Panc1 (cell line): ENCODE data around the gene ADAMTSL2. TPM values are rescaled to one million over a fixed set of nuclear protein-coding genes. Genes with fewer than 3 reads are reported as not detected.

Experiments
- ATAC-seq: fragments of 200-7000 bp; cut with Tn5 transposase; 2 replicates; pipeline ENCODE4 v1.9.1; 2020; ENCODE audit warnings: mild to moderate bottlenecking, moderate library complexity
- BruUV-seq: library from RNA; stranded (reverse); fragments of 400-500 nt; replicated peaks from 2 replicates; lab custom pipeline; 2021; lab: Mats Ljungman, UMichigan
- CTCF ChIA-PET: fragments of 300-600 bp; sonication (Branson Sonifier 250); formaldehyde crosslinking; loops from one replicate; lab custom pipeline; 2022; ENCODE audit warnings: antibody characterized with exemption; lab: Charles Lee
- POLR2A ChIA-PET: fragments of 300-600 bp; sonication (Branson Sonifier 250); formaldehyde crosslinking; loops from one replicate; lab custom pipeline; 2022; ENCODE audit warnings: antibody characterized with exemption; lab: Charles Lee
- DNase-seq: peaks from one replicate; pipeline ENCODE4 v3.0.0-alpha.2; 2010; ENCODE audit warnings: low read depth, low spot score
- H3K27ac ChIP-seq: 2 replicates; pipeline ENCODE4 v1.5.1; 2011; ENCODE audit warnings: mild to moderate bottlenecking, low read length, inconsistent platforms
- H3K27me3 ChIP-seq: fragments of 200-500 bp; sonication (Bioruptor generic); 2 replicates; pipeline ENCODE4 v1.6.0; 2014; ENCODE audit warnings: low read length, inconsistent platforms; ENCODE audit not compliant: control insufficient read depth, insufficient read depth
- H3K36me3 ChIP-seq: fragments of 200-500 bp; sonication (Bioruptor generic); 2 replicates; pipeline ENCODE4 v1.5.1; 2014; ENCODE audit warnings: inconsistent platforms, mild to moderate bottlenecking, low read length, moderate library complexity; ENCODE audit not compliant: control insufficient read depth, insufficient read depth
- H3K4me1 ChIP-seq: 2 replicates; pipeline ENCODE4 v1.5.1; 2011; ENCODE audit warnings: inconsistent platforms, mild to moderate bottlenecking, low read length, moderate library complexity; ENCODE audit not compliant: control insufficient read depth, insufficient read depth
- H3K4me3 ChIP-seq, 2 experiments: 2 replicates each; pipeline ENCODE4 v1.5.1; 2011 to 2012; ENCODE audit warnings: low read depth in 2 of 2, low read length in 2 of 2, mild to moderate bottlenecking in 2 of 2, inconsistent platforms in 1 of 2, moderate library complexity in 1 of 2
- H3K9me3 ChIP-seq: fragments of 200-500 bp; sonication (Bioruptor generic); 2 replicates; pipeline ENCODE4 v1.5.1; 2014; ENCODE audit warnings: low read depth, mild to moderate bottlenecking, inconsistent platforms, low read length, moderate library complexity; ENCODE audit not compliant: control insufficient read depth, insufficient read depth
- POLR2AphosphoS5 ChIP-seq: IDR thresholded peaks from 2 replicates; pipeline ENCODE4 v1.6.1; 2012; ENCODE audit warnings: mild to moderate bottlenecking, low read depth, low read length, moderate library complexity
- SIN3A ChIP-seq: IDR thresholded peaks from 2 replicates; pipeline ENCODE4 v1.6.1; 2012; ENCODE audit warnings: low read depth, mild to moderate bottlenecking, low read length, moderate library complexity, borderline replicate concordance; ENCODE audit not compliant: insufficient read depth
- TCF7L2 ChIP-seq: IDR thresholded peaks from 2 replicates; pipeline ENCODE4 v1.6.1; 2011; ENCODE audit warnings: mild to moderate bottlenecking, low read depth, low read length, inconsistent platforms
- in situ Hi-C: cut with HindIII; loops from 2 replicates; pipeline ENCODE4 v1.10.0; 2016; ENCODE audit warnings: low sequenced_read_pairs, low pct_unique_long_range_greater_than_20kb
- intact Hi-C: fragments of 100-400 bp; cut with micrococcal nuclease; formaldehyde crosslinking; loops from one replicate; pipeline ENCODE4 v1.10.0; 2022; ENCODE audit not compliant: unreplicated experiment
- total RNA-seq: library from RNA; stranded (reverse); gene quantifications from one replicate; pipeline ENCODE4 v1.2.1, GENCODE V29; 2021; ENCODE audit not compliant: unreplicated experiment
- TF ChIP-seq, protein P1 (sequence below): fragments of 450-650 bp; IDR thresholded peaks from 2 replicates; pipeline ENCODE4 v1.5.1; 2017; ENCODE audit warnings: mild to moderate bottlenecking
- TF ChIP-seq, protein P2 (sequence below), 2 experiments: IDR thresholded peaks; 2 replicates each; pipeline ENCODE4 v1.6.1; 2011 to 2012; ENCODE audit warnings: low read depth in 2 of 2, control low read depth in 1 of 2, low read length in 1 of 2, mild to moderate bottlenecking in 1 of 2, moderate library complexity in 1 of 2; ENCODE audit not compliant: insufficient read depth in 1 of 2

Gene ADAMTSL2
- total RNA-seq, 1 experiment from 2014 or later, result 0.10 TPM

DNA sequence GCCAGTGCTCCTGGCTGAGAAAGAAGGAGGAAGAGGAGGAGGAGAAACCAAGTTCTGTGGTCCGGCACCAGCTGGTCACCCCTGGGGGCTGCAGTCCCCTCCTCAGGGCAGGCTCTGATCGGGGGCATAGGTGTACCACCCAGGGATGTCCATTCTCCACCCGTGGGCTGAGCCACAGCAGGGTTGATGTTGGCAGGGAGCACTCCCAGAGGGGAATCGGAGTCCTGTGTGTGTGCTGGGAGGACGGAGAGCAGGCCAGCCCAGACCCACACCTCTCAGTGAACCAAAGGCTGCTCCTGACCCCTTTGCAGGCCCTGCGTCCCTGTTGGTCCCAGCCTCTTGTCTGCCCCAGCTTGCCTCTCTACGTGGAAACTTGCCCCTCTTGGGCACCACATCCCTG is 4.6 kb upstream of the ADAMTSL2 start:
- intact Hi-C loops (no loop called here), in situ Hi-C loops (no loop called here)
- no peaks in the 10 kb centered on the region for H3K36me3 ChIP-seq
- no peak overlapping the region for H3K27ac ChIP-seq
- ATAC-seq (no peak), DNase-seq (no peak)
- H3K9me3 ChIP-seq, result no peaks in the 10 kb centered on the region
- no peak for TF ChIP-seq POLR2AphosphoS5
- TF ChIP-seq, protein P1, sequence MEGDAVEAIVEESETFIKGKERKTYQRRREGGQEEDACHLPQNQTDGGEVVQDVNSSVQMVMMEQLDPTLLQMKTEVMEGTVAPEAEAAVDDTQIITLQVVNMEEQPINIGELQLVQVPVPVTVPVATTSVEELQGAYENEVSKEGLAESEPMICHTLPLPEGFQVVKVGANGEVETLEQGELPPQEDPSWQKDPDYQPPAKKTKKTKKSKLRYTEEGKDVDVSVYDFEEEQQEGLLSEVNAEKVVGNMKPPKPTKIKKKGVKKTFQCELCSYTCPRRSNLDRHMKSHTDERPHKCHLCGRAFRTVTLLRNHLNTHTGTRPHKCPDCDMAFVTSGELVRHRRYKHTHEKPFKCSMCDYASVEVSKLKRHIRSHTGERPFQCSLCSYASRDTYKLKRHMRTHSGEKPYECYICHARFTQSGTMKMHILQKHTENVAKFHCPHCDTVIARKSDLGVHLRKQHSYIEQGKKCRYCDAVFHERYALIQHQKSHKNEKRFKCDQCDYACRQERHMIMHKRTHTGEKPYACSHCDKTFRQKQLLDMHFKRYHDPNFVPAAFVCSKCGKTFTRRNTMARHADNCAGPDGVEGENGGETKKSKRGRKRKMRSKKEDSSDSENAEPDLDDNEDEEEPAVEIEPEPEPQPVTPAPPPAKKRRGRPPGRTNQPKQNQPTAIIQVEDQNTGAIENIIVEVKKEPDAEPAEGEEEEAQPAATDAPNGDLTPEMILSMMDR, result no peak
- no peak for TF ChIP-seq SIN3A
- no peak for TF ChIP-seq TCF7L2
- TF ChIP-seq, protein P2, sequence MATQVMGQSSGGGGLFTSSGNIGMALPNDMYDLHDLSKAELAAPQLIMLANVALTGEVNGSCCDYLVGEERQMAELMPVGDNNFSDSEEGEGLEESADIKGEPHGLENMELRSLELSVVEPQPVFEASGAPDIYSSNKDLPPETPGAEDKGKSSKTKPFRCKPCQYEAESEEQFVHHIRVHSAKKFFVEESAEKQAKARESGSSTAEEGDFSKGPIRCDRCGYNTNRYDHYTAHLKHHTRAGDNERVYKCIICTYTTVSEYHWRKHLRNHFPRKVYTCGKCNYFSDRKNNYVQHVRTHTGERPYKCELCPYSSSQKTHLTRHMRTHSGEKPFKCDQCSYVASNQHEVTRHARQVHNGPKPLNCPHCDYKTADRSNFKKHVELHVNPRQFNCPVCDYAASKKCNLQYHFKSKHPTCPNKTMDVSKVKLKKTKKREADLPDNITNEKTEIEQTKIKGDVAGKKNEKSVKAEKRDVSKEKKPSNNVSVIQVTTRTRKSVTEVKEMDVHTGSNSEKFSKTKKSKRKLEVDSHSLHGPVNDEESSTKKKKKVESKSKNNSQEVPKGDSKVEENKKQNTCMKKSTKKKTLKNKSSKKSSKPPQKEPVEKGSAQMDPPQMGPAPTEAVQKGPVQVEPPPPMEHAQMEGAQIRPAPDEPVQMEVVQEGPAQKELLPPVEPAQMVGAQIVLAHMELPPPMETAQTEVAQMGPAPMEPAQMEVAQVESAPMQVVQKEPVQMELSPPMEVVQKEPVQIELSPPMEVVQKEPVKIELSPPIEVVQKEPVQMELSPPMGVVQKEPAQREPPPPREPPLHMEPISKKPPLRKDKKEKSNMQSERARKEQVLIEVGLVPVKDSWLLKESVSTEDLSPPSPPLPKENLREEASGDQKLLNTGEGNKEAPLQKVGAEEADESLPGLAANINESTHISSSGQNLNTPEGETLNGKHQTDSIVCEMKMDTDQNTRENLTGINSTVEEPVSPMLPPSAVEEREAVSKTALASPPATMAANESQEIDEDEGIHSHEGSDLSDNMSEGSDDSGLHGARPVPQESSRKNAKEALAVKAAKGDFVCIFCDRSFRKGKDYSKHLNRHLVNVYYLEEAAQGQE (IDR thresholded peaks at IDR 0.05; ENCODE audit: insufficient read depth in 1 of 2, low read depth in 2 of 2, low read length in 1 of 2), result no peak
- H3K4me1 ChIP-seq, result no peaks in the 10 kb centered on the region; the same call in 1 of the 2 replicates
- H3K27me3 ChIP-seq, result no peaks in the 10 kb centered on the region
- CTCF ChIA-PET, result no interaction called here
- BruUV-seq, result no TSS peak
- no peak overlapping the region for H3K4me3 ChIP-seq
- POLR2A ChIA-PET, result no interaction called here

DNA sequence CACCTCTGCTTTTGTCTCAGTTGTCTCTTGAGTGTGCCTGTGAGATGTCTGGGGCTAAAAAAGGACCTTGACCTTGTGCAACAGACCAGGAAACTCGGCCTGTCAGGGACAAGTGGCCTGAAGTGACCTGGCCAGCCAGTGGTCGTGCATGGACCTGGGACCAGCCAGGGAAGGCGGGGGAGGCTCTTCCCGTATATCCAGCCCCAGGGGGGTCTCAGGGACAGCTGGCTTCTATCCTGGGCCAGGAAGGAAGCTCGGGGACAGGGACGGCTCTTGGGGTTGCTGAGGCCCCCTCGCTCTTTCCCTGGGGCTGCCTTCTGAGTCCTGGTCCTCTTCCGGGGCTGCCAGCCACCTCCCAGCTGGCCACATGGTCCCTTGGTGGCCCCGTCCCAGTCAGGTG is 3.2 kb upstream of the ADAMTSL2 start:
- intact Hi-C loops (no loop called here), in situ Hi-C loops (no loop called here)
- Histone ChIP-seq H3K4me1 (no peaks in the 10 kb centered on the region; the same call in 1 of the 2 replicates), H3K4me3 (no peak overlapping the region), H3K27me3 (no peaks in the 10 kb centered on the region), H3K9me3 (no peaks in the 10 kb centered on the region), H3K36me3 (no peaks in the 10 kb centered on the region), H3K27ac (no peak overlapping the region)
- POLR2A ChIA-PET, result no interaction called here
- no peak for DNase-seq
- ATAC-seq, result no peak
- BruUV-seq, result no TSS peak
- CTCF ChIA-PET, result no interaction called here
- no peak for TF ChIP-seq SIN3A
- TF ChIP-seq, protein P1, result no peak
- TF ChIP-seq, protein P2 (IDR thresholded peaks at IDR 0.05; ENCODE audit: insufficient read depth in 1 of 2, low read depth in 2 of 2, low read length in 1 of 2), result no peak
- no peak for TF ChIP-seq TCF7L2
- TF ChIP-seq POLR2AphosphoS5, result no peak
